HL-60 (cell line): Measurements from ENCODE around the gene RGPD6.
"Not testable (repeated sequence)": the region's sequence is repeated elsewhere in the genome, so short reads cannot be mapped to it uniquely, and the experiment has no call there.

Experiments used
- DNase-seq, 2 experiments: peaks; one replicate each; pipeline ENCODE4 v3.0.0-alpha.2; 2010 to 2020; ENCODE audit warnings: low read depth in 1 of 2, low spot score in 1 of 2
- H3K27ac ChIP-seq: fragments of 250-450 bp; sonication (Bioruptor Pico); replicated peaks from 2 replicates; pipeline ENCODE4 v1.5.1; 2020; ENCODE audit warnings: mild to moderate bottlenecking, moderate library complexity
- H3K27me3 ChIP-seq: fragments of 250-450 bp; sonication (Bioruptor Pico); 2 replicates; pipeline ENCODE4 v1.5.1; 2021; ENCODE audit warnings: mild to moderate bottlenecking, moderate library complexity; ENCODE audit not compliant: insufficient read depth, poor library complexity, severe bottlenecking
- H3K4me3 ChIP-seq: replicated peaks from 2 replicates; pipeline ENCODE4 v1.5.1; 2011; ENCODE audit warnings: mild to moderate bottlenecking, control low read depth, low read length; ENCODE audit not compliant: insufficient read depth

Gene RGPD6

DNA sequence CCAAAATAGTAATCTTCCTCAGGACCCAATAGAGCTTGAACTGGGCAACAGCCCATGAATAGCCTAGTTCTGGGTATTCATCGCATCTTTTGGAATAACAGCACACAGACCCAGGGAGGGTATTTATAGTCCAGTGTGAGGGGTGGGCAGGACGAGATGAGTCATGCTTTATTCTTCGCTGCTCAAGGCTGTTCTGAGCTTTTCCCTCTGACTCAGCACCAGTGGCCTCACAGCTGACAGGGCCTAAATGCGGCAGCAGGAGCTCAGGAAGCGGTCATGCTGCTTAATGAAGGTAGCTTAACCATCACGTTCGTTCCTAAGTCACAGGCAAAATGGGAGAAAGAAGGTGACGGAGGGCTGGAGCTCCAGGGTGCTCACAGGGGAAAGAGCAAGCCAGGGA lies 111.7 kb downstream of the RGPD6 start:
- not testable (repeated sequence) for H3K4me3 ChIP-seq, DNase-seq, H3K27me3 ChIP-seq, H3K27ac ChIP-seq
